SKM-1 (cell line): Measurements from ENCODE around the gene CD276.

ENCODE experiments used
- DNase-seq: peaks from one replicate; lab custom pipeline; 2025; ENCODE audit not compliant: unreplicated experiment; lab: John Stamatoyannopoulos, UW

CD276 gene

DNA sequence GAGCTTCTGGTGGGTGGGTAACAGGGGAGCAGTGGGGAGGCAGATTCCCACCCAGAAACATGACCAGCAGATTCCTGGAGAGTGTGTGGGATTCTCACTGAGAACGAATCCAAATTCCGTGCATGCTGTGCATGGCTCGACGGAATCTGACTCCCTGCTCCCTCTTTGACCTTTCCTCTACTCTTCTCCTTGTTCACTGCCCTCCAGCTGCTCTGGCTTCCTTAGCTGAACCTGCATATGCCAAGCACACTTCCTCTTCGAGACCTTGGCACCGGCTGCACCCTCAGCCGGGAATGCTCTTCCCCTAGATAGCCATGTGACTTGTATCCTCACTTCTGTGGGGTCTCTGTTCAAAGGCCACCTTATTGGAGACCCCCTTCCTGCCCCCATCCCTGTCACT is 62.7 kb downstream of the CD276 start:
- DNase-seq, result no peak

DNA sequence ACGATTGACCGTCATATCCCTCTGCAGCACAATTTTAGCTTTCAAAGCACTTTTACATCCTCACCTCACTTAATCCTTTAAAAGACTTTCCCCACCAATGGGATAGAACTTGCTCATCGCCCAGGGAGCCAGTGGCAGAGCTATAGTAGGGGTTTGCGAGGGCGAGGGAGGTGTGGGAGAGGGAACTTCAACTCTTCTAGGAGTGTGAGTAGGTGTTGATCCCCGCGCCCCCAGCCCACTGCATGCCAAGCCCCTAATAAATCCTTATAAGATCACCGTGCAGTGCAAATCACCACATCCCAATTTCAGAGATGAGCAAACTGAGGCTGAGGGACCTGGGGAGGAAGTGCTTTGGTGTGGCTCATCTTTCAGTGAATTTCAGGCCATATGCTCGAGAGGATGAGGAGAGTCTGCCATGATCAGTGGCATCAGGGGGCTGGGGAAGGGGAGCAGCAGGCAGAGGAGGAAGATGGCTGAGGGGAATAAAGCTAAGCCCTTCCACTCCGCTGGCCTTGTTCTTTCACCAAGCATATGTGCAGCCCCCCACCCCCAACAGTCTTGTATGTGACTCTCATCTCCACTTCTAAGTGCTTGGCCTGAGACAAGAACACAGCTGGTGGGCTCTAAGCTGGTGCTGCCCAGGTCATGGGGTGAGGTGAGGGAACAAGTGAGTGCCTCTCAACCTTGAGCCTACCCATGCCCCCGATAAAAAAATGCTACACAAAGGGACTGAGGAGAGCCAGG is 63.8 kb downstream of the CD276 start:
- no peak for DNase-seq

DNA sequence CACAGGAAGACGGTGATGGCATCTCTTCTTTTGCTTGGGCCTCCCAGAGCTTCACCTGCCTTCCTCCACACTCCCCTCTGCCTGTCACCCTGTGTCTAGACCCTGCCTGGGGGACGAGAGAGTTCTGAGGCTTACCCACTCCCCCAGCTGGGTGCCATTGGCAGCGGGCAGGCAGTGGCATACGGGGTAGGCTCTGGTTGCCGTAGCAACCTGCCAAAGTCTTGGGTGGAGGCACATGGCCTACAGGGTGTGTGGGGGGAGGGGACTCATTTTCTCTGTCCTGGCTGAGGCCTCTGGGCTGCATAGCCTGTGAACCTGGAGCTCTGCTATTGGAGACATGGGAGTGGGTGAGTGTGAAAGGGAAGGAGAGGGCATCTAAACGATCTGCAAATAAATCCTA is 64.5 kb downstream of the CD276 start:
- DNase-seq, result no peak

GRCh38 chr15:73749533-73749932 is 65.3 kb downstream of the CD276 start:
- no peak for DNase-seq

DNA sequence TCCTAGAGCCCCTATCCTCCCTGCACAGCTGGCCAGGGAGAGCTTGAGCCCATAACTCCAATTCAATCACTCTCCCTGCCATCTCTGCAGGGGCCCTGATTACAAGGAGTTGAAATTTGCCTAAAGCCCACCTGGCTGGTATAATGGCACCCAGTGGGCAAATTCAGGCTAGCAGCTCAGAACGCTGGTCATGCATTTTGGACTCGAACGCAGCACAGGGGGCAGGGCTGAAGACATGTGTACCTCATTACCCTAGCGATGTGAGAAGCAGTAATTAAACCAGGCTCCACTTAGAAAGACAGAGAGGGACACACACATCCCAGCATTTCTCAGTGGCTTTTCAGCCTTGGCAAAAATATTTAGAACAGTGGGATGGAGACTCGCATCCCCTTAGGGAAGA is 65.8 kb downstream of the CD276 start:
- DNase-seq, result no peak

DNA sequence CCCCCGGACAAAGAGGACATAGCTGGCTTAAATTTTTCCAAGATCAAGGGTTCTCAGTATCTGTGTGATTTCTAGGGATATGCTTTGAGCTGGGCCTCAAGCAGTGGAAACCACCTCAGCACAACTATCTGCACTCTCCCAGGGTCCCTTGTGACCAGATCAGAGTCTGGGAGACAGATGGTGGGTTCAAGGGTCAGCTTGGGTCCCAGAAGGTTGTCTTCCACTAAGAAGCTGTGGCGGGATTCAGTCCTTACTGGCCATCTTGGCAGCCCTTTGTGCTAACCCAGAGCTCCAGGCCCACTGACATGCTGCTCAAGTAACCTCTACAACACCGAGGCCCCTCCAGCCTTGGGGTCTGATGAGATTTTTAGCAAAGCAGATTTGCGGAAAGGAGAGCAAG is 66.3 kb downstream of the CD276 start:
- no peak for DNase-seq

GRCh38 chr15:73750951-73751350 is 66.8 kb downstream of the CD276 start:
- DNase-seq, result no peak

GRCh38 chr15:73751511-73751898 is 67.3 kb downstream of the CD276 start:
- DNase-seq, result no peak

GRCh38 chr15:73751899-73752805 is 68.0 kb downstream of the CD276 start:
- no peak for DNase-seq

DNA sequence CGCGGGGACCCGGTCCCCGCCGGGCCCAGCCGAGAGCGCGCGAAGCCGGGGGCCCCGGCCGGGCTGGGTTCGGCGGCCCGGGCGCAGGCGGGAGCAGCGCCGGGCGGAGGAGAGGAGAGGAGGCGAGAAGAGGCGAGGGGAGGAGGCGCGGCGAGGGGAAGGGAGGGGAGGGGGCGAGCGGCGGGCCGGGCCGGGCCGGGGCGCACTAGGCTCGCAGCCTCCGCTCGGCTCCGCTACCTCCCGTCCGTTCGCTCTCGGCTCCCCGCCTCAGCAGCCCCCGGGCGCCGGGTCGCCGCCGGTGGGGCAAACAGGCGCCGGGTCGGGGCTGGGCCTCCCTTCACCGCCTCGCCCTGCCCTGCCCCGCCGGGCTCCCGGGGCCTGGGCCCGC is 68.6 kb downstream of the CD276 start:
- DNase-seq, result no peak

- no peak for DNase-seq
Measured at GRCh38 chr15:73753250-73754130, 69.3 kb downstream of the CD276 start, which contains the start of gene INSYN1. Gene INSYN1, minus strand, starts transcription at chr15:73753351. Its CDS starts 2,221 bp downstream, at chr15:73751130.

DNA sequence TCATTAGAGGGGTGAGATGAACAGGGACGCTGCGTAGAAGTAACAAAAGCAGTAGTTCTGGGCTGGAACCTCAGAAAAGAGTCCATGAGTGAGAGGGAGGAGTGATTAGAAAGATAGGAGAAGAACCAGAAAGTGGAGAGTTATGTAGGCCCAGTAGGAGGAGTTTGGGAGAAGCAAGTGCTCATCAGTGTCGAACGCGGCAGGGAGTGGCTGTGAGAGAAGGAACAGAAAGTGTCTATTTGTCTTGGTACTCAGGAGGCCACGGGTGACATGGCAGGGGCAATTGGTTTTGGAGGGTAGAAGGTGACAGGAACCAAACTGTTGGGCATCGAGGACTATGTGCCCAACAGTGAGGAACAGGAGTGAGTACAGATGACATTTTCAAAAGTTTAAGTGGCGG is 70.3 kb downstream of the CD276 start:
- no peak for DNase-seq

- no peak for DNase-seq
Measured at GRCh38 chr15:73755481-73755880, 71.3 kb downstream of the CD276 start.

DNA sequence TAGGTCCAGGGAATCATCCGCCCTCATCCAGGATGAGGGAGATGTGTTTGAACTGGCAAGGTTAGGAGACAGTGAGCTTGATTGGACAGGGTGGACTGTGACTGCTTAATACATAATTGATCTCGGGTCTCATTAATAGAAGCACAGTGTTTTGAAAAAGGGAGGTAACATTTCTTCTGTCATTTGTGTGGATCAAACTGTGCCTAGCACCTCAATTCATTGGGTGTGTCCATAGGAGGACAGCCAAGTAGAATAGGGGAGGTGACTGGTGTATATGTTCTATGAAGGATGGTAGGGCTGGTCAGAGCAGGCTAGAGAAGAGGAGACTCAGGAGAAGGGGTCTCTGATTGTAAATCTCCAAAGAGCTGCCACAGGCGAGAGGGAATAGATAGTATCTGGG is 71.8 kb downstream of the CD276 start:
- DNase-seq, result no peak

- no peak for DNase-seq
Measured at GRCh38 chr15:73756390-73756789, 72.2 kb downstream of the CD276 start.

GRCh38 chr15:73756947-73757513 is 72.8 kb downstream of the CD276 start:
- DNase-seq, result no peak

DNA sequence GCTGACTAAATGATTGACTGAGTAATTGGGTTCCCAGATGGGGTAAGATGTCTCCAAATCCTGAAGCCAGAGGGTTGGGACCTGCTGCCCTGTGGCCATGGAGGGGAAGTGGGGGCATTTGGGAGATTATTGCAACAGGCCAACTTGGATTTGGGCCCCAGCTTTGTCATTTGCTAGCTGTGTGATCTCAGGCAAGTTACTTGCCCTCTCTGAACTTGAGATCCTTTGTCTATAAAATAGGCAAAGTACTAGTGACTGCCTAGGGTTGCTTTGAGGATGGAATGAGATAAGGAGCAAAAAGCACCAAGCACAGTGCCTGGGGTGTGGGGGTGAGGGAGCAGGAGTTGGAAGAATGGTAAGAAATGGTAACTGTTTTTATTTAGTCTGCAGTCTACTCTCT is 73.4 kb downstream of the CD276 start:
- DNase-seq, result no peak

GRCh38 chr15:73758461-73758860 is 74.3 kb downstream of the CD276 start:
- no peak for DNase-seq

DNA sequence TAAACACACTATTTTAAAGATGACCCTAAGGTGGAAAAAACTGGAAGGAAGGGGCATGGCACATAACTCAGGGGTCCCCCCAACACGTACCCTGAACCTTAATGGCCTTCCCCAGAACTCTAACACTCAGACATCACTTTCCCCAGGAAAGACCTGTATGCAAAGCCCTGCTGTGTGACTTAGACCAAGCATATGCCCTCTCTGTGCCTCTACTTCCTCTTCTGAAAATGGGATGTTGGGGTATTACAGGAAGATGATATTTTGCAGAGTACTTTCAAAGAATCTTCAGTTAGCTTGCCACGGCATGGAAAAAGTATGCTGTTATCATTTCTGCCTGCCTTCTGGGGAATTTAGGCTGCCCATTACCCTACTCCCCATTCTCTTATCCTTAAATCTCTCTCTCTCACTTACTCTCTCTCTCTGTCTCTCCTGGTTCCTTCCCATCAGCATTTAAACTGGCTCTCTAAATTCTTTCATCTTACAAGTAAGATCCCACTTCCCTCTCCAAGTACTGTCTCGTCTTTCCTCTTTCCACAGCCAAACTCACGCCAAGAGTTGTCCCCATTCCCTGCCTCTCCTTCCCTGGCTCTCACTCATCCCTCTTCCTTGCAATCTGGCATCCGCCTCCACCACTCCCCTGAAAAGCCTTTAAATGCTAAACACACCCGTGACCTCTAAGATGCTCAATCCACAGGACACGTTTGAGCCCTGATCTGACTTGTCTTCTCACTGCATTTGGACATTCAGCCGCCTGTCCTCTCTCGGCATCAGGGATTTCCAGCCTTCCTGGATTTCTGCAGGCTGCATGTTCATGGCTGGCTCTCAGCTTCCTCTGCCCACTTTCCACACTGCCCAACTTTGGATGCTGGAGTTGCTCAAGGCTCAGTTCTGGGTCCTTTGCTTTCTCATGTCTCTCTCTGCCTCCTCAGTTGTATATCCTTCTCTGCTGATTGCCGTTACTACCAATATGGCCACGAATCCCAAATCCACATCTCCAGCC is 76.4 kb downstream of the CD276 start:
- no peak for DNase-seq

- no peak for DNase-seq
Measured at GRCh38 chr15:73763931-73764330, 79.7 kb downstream of the CD276 start.
